Putamen (tissue), 1 donor: Measurements from ENCODE around the gene CDC25C.
A peak's percentile ranks its signal among the peaks of the same experiment; 100 is the strongest.
"Not testable (repeated sequence)": the region's sequence is repeated elsewhere in the genome, so short reads cannot be mapped to it uniquely, and the experiment has no call there.

Source experiments
- DNase-seq: peaks from one replicate; pipeline ENCODE4 v3.0.0-alpha.2; 2016; ENCODE audit warnings: low spot score

CDC25C gene

GRCh38 chr5:138275895-138276294 lies 55.7 kb downstream of the CDC25C start:
- DNase-seq: no peak

- no peak for DNase-seq
Observed at GRCh38 chr5:138275379-138275782, 56.2 kb downstream of the CDC25C start.

GRCh38 chr5:138274189-138274853 lies 57.3 kb downstream of the CDC25C start, which contains the start of gene GFRA3:
Gene GFRA3, minus strand, starts transcription at chr5:138274621. Its CDS starts 197 bp downstream, at chr5:138274424.
- DNase-seq: no peak

- no peak for DNase-seq
Observed at GRCh38 chr5:138273834-138274188, 57.8 kb downstream of the CDC25C start.

GRCh38 chr5:138272681-138273080 lies 58.9 kb downstream of the CDC25C start:
- DNase-seq: no peak

DNA sequence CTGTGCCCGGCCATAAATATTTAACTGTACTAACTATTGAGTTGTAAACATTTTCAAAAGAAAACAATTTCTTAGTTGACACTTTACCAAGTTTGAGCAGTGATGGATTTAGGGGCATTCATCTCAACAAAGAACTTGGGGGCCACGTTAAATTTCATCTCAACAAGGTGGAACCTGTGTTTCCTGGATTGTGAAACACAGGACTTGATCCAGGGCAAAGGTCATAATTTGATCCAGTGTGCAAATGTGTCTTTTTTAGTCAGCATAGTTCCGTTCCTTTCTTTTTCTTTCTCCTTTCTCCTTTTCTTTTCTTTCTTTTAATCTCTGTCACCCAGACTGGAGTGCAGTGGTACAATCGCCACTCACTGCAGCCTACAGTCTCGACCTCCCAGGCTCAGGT lies 60.3 kb downstream of the CDC25C start:
- no peak for DNase-seq

DNA sequence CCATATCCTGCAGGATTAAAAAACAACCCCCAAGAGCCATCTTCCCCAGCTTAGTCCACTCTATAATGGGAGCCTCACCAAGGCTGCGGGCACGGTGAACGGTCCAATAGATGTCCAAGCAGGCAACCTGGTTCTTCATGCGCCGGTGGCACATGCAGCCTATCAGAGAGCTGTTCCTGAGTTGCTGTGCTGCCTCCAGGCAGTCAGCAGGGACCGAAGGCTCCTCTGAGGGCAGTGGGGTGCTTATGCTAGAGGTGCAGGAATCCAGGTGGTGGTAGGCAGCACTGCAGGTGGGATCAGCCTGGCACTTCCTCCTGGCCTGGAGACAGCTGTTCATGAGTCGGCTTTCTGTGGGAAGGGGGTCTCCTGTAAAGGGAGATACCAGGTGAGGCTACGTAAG lies 67.4 kb downstream of the CDC25C start:
- DNase-seq: no peak

GRCh38 chr5:138263581-138263980 lies 68.0 kb downstream of the CDC25C start:
- no peak for DNase-seq

GRCh38 chr5:138258704-138259292 lies 72.8 kb downstream of the CDC25C start:
- no peak for DNase-seq

- no peak for DNase-seq
Observed at GRCh38 chr5:138257583-138257982, 74.0 kb downstream of the CDC25C start.

DNA sequence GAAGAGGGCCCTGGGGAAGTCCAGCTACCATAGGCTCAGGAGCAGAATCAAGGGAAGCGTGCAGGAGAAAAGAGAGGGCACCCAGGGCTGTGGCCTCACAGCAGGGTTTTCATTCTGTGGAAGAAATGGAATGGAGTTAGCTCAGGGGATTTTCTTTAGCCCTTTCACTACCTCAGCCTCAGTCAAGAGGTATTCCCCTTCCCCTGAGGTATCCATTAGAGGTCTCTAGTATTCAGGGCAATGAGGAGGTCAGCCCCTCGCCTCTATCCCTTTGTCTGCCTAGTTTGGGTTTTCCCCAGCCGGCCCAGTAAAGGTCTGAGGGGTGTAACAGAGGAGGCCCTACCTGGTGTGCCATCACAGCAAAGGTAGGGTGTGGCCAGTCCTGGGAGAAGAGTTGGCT lies 78.7 kb downstream of the CDC25C start:
- no peak for DNase-seq

DNA sequence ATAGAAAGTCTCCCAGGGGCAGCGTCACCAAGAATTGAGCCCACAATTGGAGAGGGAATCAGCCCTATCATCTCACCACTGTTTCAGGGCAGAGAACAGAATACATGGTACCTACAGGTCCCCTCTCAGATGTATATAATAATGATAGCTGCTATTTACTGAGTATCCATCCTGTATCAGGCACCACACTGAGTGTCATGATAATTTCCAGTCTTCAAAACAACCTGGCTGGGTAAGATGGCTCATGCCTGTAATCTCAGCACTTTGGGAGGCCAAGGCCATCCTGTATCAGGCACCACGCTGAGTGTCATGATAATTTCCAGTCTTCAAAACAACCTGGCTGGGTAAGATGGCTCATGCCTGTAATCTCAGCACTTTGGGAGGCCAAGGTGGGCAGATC lies 83.8 kb downstream of the CDC25C start:
- DNase-seq: not testable (repeated sequence)

DNA sequence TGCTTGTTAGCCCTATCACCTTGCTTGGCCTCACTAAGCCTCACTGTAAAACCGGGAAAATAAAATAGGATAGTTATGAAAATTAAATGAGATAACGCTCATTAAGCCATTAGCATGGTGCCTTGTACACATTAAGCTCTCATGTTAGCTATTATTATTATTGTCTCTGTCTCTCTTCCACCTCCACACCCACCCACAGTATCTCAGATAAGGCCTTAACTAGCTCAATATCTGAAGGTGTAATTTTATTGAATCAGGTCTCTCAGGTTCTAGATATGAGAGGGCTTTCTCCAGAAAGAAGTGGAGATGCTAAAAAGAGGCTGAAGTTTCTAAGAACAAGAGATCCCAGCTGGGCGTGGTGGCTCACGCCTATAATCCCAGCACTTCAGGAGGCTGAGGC lies 84.8 kb downstream of the CDC25C start:
- DNase-seq: no peak

GRCh38 chr5:138246334-138246733 lies 85.3 kb downstream of the CDC25C start:
- no peak for DNase-seq

- no peak for DNase-seq
Observed at GRCh38 chr5:138245717-138246116, 85.9 kb downstream of the CDC25C start.

DNA sequence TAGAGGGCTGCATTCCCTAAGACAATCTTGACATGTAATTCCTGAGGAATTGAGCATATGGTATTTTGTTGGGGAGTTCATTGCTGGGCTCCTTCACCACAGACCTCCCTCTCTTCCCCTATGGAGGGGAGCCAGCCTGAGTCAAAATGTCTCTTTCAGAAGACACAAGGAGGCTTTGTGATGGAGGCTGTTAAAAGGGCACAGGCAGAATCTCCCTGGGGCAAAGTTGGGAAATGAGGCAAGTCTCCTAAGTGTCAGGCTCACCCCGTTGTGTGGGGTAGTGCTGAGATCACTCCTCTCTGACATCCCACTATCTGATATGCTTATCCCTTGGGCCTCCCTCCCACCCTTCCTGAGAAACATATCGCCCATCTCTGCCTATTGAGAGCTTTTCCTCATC lies 87.8 kb downstream of the CDC25C start:
- peak; percentile 12 for DNase-seq

DNA sequence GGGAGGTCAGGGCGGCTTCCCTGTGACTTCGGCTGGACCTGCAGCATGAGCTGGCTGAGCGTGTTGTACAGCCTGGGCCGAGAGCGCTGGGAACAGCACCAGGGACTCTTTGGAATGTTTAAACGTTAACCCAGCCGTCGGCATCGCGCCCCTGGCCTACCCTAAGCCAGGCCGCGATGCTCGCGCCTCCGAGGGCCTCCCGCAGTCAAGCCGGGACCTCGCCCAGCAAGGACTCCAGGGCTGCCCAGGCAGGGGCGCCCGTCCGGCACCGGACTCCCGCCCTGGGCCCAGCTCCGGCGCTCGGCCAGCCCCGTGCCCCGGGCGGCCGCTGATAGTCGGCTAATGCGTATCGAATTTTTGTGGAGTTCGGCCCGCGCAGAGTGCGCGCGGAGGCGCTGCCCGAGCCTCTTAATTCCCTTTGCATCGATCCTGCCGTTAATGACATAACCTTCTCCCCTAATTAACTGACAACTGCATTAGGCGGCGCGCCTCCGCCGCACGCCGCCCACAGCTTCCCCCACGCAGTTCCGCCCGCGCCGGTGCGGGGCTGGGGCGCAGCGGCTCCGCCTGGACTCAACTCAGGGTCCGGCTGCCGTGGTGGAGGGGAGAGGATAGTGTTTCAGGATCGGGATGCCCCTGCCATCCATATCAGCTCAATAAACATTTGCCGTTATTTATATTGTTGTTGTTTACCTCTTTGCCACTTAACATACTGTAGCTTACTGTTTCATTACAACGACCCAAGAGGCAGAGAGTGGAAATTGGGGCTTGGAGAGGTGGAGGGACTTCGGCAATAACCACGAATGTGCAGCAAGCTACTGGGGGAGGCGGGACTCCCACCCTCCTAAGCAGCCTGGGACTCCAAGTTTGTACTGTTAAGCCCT lies 89.7 kb downstream of the CDC25C start:
- no peak for DNase-seq

DNA sequence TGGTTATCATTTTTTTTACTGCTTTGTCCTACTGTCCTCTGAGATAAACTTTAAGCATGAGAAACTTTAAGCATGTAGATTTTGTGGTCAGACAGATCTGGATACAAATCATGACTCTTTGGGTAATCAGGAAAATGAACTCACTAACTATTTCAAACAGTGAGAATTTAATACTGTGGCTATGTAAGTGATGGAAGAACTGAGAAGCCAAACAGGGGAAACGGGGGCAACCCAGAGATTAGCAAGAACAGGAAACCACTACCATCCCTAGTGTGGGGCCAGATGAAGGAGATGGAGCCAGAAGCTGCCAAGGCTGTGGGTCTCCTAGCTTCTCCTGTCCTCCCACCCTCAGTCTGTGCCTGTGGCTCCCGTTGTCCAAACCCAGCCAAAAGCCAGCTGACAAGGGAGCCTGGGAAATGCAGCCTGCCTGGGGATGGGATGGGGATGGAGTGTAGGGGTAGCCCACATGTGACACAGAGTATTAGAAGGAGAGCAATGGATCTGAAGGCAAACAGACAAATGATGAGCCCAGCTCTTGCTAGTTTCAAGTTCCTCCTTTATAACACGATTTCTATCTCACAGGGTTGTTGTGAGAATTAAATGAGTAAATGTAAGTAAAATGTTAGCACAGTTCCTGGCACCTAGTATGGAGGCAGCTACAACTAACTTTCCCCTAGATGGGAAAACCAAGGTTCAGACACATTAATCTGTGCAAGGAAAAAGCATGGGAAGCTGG lies 90.8 kb downstream of the CDC25C start:
- DNase-seq: no peak

DNA sequence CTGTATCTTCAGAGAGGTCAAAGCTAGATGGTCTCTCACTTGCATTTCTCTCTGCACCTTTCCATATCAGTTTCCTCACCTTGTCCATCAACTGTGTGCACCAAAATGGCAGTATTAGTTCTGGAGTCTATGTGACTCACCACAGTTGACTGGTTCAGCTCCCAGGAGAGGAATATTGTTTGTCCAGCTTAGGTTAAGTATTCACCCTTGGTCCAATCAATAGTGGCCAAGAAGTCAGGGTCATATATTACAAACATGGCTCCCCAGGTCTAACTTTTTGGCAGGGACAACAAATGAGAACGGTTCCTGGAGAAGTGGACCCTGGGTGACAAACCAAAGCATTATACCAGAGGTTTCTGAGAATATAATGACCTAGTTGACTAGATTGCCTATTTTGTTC lies 93.6 kb downstream of the CDC25C start:
- no peak for DNase-seq
